ENCODE measurements around the gene RAB11FIP3. TPM values are rescaled to one million over a fixed set of nuclear protein-coding genes. Genes with fewer than 3 reads are reported as not detected.

The RAB11FIP3 gene
- total and polyA plus RNA-seq, 10 of the 15 experiments (the other 5 are each of a cell fraction or from before 2014, with no cell fraction given): 1.2 to 27.3 (median 7.7) TPM

- H3K4me3 ChIP-seq: peak within 1 kb of the TSS; percentile 97
- H3K4me2 ChIP-seq (ENCODE audit: control insufficient read depth, insufficient read depth): peak within 1 kb of the TSS; percentile 95
- ChIA-PET CTCF (interaction anchor here (0.7 to 1.7 kb wide), 3 partner anchors 20 to 32 kb away, joined by 3 to 7 read pairs (median 3); partner anchors contain the start of gene DECR2), POLR2A (interaction anchor here (1.2 to 3.8 kb wide), 4 partner anchors 11 to 29 kb away, joined by 5 to 22 read pairs (median 8); partner anchors contain the start of genes AXIN1, DECR2 and MRPL28), RAD21 (ENCODE audit: unreplicated experiment) (interaction anchor here (0.6 to 1.9 kb wide), 5 partner anchors 12 to 146 kb away, joined by 3 to 7 read pairs (median 4); partner anchors contain the start of genes AXIN1, CAPN15, DECR2 and MRPL28), SMC1A (ENCODE audit: uncharacterized antibody, unreplicated experiment) (interaction anchor here (0.7 to 1.8 kb wide), 3 partner anchors 11 to 19 kb away, joined by 3 to 5 read pairs (median 4); partner anchors contain the start of genes DECR2 and MRPL28)
- intact Hi-C loops (cut with micrococcal nuclease; ENCODE audit: unreplicated experiment) (no loop called here), in situ Hi-C loops (cut with MboI) (no loop called here)
- peaks cover 14% of the 10 kb centered on the region for H3K79me2 ChIP-seq (ENCODE audit: control insufficient read depth, insufficient read depth, low read length)
- no peaks in the 10 kb centered on the region for H4K20me1 ChIP-seq (ENCODE audit: control insufficient read depth, insufficient read depth)
- peak within 1 kb of the TSS; percentile 56 for H3K27ac ChIP-seq (ENCODE audit: control insufficient read depth, insufficient read depth)
- H3K9ac ChIP-seq (ENCODE audit: control insufficient read depth, insufficient read depth, low read length): peak within 1 kb of the TSS; percentile 82
- under 1% methylated on average over 39 of the region's 123 CpGs for WGBS (ENCODE audit: insufficient coverage, insufficient replicate concordance, low lambda C conversion rate, missing lambda C conversion rate)
- no peak for FAIRE-seq
- ATAC-seq: peak; percentile 48
- H3K4me1 ChIP-seq (ENCODE audit: control insufficient read depth, insufficient read depth, low read length): peaks cover 14% of the 10 kb centered on the region
- BruUV-seq (replicated peaks): TSS peak; percentile 85
- H3K9me3 ChIP-seq (replicated peaks; ENCODE audit: control insufficient read depth, insufficient read depth, low read length): no peaks in the 10 kb centered on the region
- H3K36me3 ChIP-seq (ENCODE audit: control insufficient read depth in 2 of 2, insufficient read depth in 2 of 2, low read length in 1 of 2): no peaks in the 10 kb centered on the region; a peak in 1 of 4 replicates
- H3K27me3 ChIP-seq (replicated peaks in 1 of 2; ENCODE audit: control insufficient read depth in 2 of 2, insufficient read depth in 2 of 2, low read length in 1 of 2): no peaks in the 10 kb centered on the region
- peak within 1 kb of the TSS; percentile 82 for H2AFZ ChIP-seq (ENCODE audit: control insufficient read depth, low read depth, low read length)
- no peak for DNase-seq (ENCODE audit: low read depth, low spot score)
- no peak; the same call in 1 of the 2 replicates for TF ChIP-seq POLR2AphosphoS5 (IDR thresholded peaks at IDR 0.05; ENCODE audit: low read length)
- TF ChIP-seq BCLAF1 (IDR thresholded peaks at IDR 0.05): 0 out of 2 replicates have a peak, but pooled peaks have one; percentile 14
- TF ChIP-seq PML (IDR thresholded peaks at IDR 0.05; ENCODE audit: low read length): no peak
- TF ChIP-seq ETV6 (conservative IDR thresholded peaks at IDR 0.05 in 1 of 2, IDR thresholded peaks at IDR 0.05 in 1 of 2; ENCODE audit: borderline replicate concordance in 1 of 2, low read depth in 1 of 2): no peak
- no peak for TF ChIP-seq PBX3 (IDR thresholded peaks at IDR 0.05; ENCODE audit: insufficient replicate concordance, low read depth, low read length)
- no peak for TF ChIP-seq CREM (IDR thresholded peaks at IDR 0.05; ENCODE audit: low read depth)
- TF ChIP-seq ZNF384 (IDR thresholded peaks at IDR 0.05; ENCODE audit: borderline replicate concordance, low read depth, low read length): no peak
- no peak for TF ChIP-seq TAF1 (IDR thresholded peaks at IDR 0.05; ENCODE audit: borderline replicate concordance, low read depth, low read length)
- peak; percentile 20; the same call in 1 of the 2 replicates for TF ChIP-seq RAD51 (IDR thresholded peaks at IDR 0.05)
- no peak for TF ChIP-seq PRDM15 (CRISPR knock-in tag; IDR thresholded peaks at IDR 0.05)
- TF ChIP-seq FOS (IDR thresholded peaks at IDR 0.05; ENCODE audit: borderline replicate concordance, extremely low read depth, insufficient read length): no peak
- TF ChIP-seq IRF3 (IDR thresholded peaks at IDR 0.05): no peak
These were observed 43.4 kb upstream of the RAB11FIP3 start, which contains the start of gene PGAP6 for GRCh38 chr16:381789-382717. Gene PGAP6 (minus strand): TSS chr16:381978. CDS start chr16:381821, 157 bp downstream.
